IMR-90 (cell line): Measurements from ENCODE around the gene ST6GALNAC2. TPM values are rescaled to one million over a fixed set of nuclear protein-coding genes. Genes with fewer than 3 reads are reported as not detected.

Experiments used
- ATAC-seq: fragments of 200-7000 bp; cut with Tn5 transposase; 2 replicates; pipeline ENCODE4 v1.9.1; 2020; ENCODE audit warnings: low read depth, mild to moderate bottlenecking, moderate library complexity
- BruUV-seq: library from RNA; stranded (reverse); fragments of 400-500 nt; replicated peaks from 2 replicates; lab custom pipeline; 2021; lab: Mats Ljungman, UMichigan
- CTCF ChIA-PET: fragments of 300-600 bp; formaldehyde crosslinking; extraction: SDS; loops from one replicate; lab custom pipeline; 2021; ENCODE audit warnings: antibody characterized with exemption; lab: Yijun Ruan, JAX
- POLR2A ChIA-PET: fragments of 300-600 bp; sonication (Branson Sonifier 250); formaldehyde crosslinking; loops from one replicate; lab custom pipeline; 2022; ENCODE audit warnings: antibody characterized with exemption; ENCODE audit not compliant: unreplicated experiment; lab: Charles Lee
- DNase-seq: peaks from one replicate; pipeline ENCODE4 v3.0.0; 2013
- H2AFZ ChIP-seq: replicated peaks from 2 replicates; pipeline ENCODE3; 2013; ENCODE audit warnings: low read length, mild to moderate bottlenecking; ENCODE audit not compliant: poor library complexity
- H2AK5ac ChIP-seq: 2 replicates; pipeline ENCODE4 v1.6.1; 2013; ENCODE audit warnings: low read depth, low read length, inconsistent platforms
- H2AK9ac ChIP-seq: replicated peaks from 2 replicates; pipeline ENCODE3; 2013; ENCODE audit warnings: mild to moderate bottlenecking, low read depth, low read length, moderate library complexity; ENCODE audit not compliant: poor library complexity
- H2BK120ac ChIP-seq: 2 replicates; pipeline ENCODE4 v1.6.1; 2013; ENCODE audit warnings: low read depth, low read length, inconsistent platforms
- H2BK15ac ChIP-seq: 3 replicates; pipeline ENCODE4 v1.6.1; 2013; ENCODE audit warnings: low read depth, low read length, inconsistent platforms
- H2BK20ac ChIP-seq: 2 replicates; pipeline ENCODE4 v1.6.1; 2013; ENCODE audit warnings: low read depth, mild to moderate bottlenecking, inconsistent platforms, low read length, moderate library complexity
- H2BK5ac ChIP-seq: 2 replicates; pipeline ENCODE4 v1.6.1; 2013; ENCODE audit warnings: mild to moderate bottlenecking, low read depth, low read length, inconsistent platforms; ENCODE audit not compliant: poor library complexity, severe bottlenecking
- H3K14ac ChIP-seq: replicated peaks from 2 replicates; pipeline ENCODE4 v1.6.1; 2013; ENCODE audit warnings: low read depth, low read length, inconsistent platforms
- H3K18ac ChIP-seq: 2 replicates; pipeline ENCODE4 v1.6.1; 2013; ENCODE audit warnings: low read depth, low read length, control low read depth
- H3K23ac ChIP-seq: 2 replicates; pipeline ENCODE4 v1.6.1; 2013; ENCODE audit warnings: low read depth, low read length, inconsistent platforms
- H3K27ac ChIP-seq: 2 replicates; pipeline ENCODE4 v1.5.1; 2013; ENCODE audit warnings: mild to moderate bottlenecking, control low read depth, low read length; ENCODE audit not compliant: insufficient read depth
- H3K27me3 ChIP-seq: 2 replicates; pipeline ENCODE4 v1.6.1; 2013; ENCODE audit warnings: low read length; ENCODE audit not compliant: control insufficient read depth, insufficient read depth
- H3K36me3 ChIP-seq: 2 replicates; pipeline ENCODE4 v1.6.1; 2013; ENCODE audit warnings: low read length, mixed read lengths; ENCODE audit not compliant: control insufficient read depth, insufficient read depth
- H3K4ac ChIP-seq: 2 replicates; pipeline ENCODE4 v1.6.1; 2013; ENCODE audit warnings: low read depth, low read length, inconsistent platforms
- H3K4me1 ChIP-seq: 2 replicates; pipeline ENCODE4 v1.6.1; 2013; ENCODE audit warnings: low read length, mixed read lengths; ENCODE audit not compliant: control insufficient read depth, insufficient read depth
- H3K4me2 ChIP-seq: 2 replicates; pipeline ENCODE4 v1.6.1; 2013; ENCODE audit warnings: low read depth, mild to moderate bottlenecking, control low read depth, low read length, moderate library complexity
- H3K4me3 ChIP-seq: 2 replicates; pipeline ENCODE4 v1.5.1; 2013; ENCODE audit warnings: low read depth, mild to moderate bottlenecking, control low read depth, low read length, moderate library complexity; ENCODE audit not compliant: insufficient read depth
- H3K56ac ChIP-seq: 2 replicates; pipeline ENCODE4 v1.6.1; 2013; ENCODE audit warnings: low read length, inconsistent platforms; ENCODE audit not compliant: insufficient read depth; ENCODE audit errors: extremely low read depth
- H3K79me1 ChIP-seq, 2 experiments: 2 replicates each; pipeline ENCODE4 v1.6.1; 2013; ENCODE audit warnings: low read length in 2 of 2, inconsistent platforms in 1 of 2, low read depth in 1 of 2
- H3K9ac ChIP-seq: 2 replicates; pipeline ENCODE4 v1.6.1; 2013; ENCODE audit warnings: low read depth, low read length, control low read depth
- H3K9me1 ChIP-seq: 2 replicates; pipeline ENCODE4 v1.6.1; 2013; ENCODE audit warnings: low read length, inconsistent platforms; ENCODE audit not compliant: insufficient read depth
- H3K9me3 ChIP-seq: 2 replicates; pipeline ENCODE4 v1.6.1; 2013; ENCODE audit warnings: low read length; ENCODE audit not compliant: control insufficient read depth, insufficient read depth
- H4K20me1 ChIP-seq: 2 replicates; pipeline ENCODE4 v1.6.1; 2013; ENCODE audit warnings: low read length, inconsistent platforms; ENCODE audit not compliant: insufficient read depth
- H4K5ac ChIP-seq: 2 replicates; pipeline ENCODE4 v1.6.1; 2013; ENCODE audit warnings: mild to moderate bottlenecking, low read depth, low read length, control low read depth
- H4K8ac ChIP-seq, 2 experiments: 2 replicates each; pipeline ENCODE4 v1.6.1; 2013; ENCODE audit warnings: low read depth in 2 of 2, low read length in 2 of 2, control low read depth in 1 of 2, inconsistent platforms in 1 of 2
- H4K91ac ChIP-seq: 2 replicates; pipeline ENCODE4 v1.6.1; 2013; ENCODE audit warnings: low read depth, low read length, inconsistent platforms; ENCODE audit not compliant: insufficient read depth
- MAFK ChIP-seq: IDR thresholded peaks from 2 replicates; pipeline ENCODE4 v1.6.1; 2012; ENCODE audit warnings: low read depth, low read length, improper control_type of control experiment
- POLR2A ChIP-seq: IDR thresholded peaks from 2 replicates; pipeline ENCODE4 v1.6.1; 2012; ENCODE audit warnings: mild to moderate bottlenecking, low read depth, low read length
- WGBS, 2 experiments: methylation state at CpG; one replicate each; pipeline versions ENCODE4 v1.1.5 to v1.1.7; 2013; ENCODE audit warnings: missing lambda C conversion rate in 2 of 2; ENCODE audit not compliant: insufficient read length in 1 of 2; ENCODE audit errors: extremely low coverage in 2 of 2; 5-methylcytosine and 5-hydroxymethylcytosine counted together
- dilution Hi-C: fragments of 300-500 bp; cut with HindIII; formaldehyde crosslinking; loops from one replicate; pipeline ENCODE4 v1.14.3; 2018; ENCODE audit warnings: low sequenced_read_pairs; ENCODE audit not compliant: unreplicated experiment
- in situ Hi-C: fragments of 300-500 bp; cut with MboI; formaldehyde crosslinking; loops from 3 replicates; pipeline ENCODE4 v1.14.3; 2019; ENCODE audit warnings: low sequenced_read_pairs, inconsistent platforms, mixed read lengths
- intact Hi-C: fragments of 100-400 bp; cut with micrococcal nuclease; formaldehyde crosslinking; loops from 2 replicates; pipeline ENCODE4 v1.10.0; 2022
- polyA plus RNA-seq, 3 experiments: library from polyadenylated mRNA; depleted of rRNA; stranded (reverse); fragments of >200 nt; gene quantifications; 2 replicates each; pipeline ENCODE4 v1.2.3, GENCODE V29; 2012; ENCODE audit warnings: low replicate concordance in 1 of 3
- total RNA-seq: library from RNA; depleted of rRNA; stranded (reverse); fragments of >200 nt; gene quantifications from 2 replicates; pipeline ENCODE4 v1.2.3, GENCODE V29; 2012

ST6GALNAC2 gene
- total and polyA plus RNA-seq, 2 of the 4 experiments (the other 2 are of a cell fraction) = 0.10 TPM; not detected in 1

DNA sequence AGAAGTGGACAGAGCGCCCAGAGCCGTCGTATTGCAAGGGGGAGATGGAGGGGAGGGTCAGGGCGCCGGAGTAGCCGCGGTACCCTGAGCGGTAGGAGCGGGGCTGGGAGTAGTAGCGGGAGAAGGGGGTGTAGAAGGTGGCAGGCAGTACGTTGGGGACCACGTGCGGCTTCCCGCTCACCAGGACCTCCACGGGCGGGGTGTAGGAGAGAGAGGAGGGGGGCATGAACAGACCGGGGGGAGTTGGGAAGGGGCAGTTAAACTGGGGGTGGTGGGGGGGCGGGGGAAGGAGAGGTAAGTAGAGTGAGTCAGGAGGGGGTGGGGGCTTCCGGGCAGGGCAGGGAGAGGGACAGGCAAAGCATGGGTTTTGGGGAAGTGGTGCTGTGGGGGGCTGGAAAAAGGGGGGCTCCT is 16.8 kb downstream of the ST6GALNAC2 start:
- Histone ChIP-seq H2AK5ac (no peak overlapping the region), H3K36me3 (peaks cover 17% of the 10 kb centered on the region), H3K4me3 (no peak overlapping the region), H3K27me3 (no peaks in the 10 kb centered on the region), H2BK5ac (no peak overlapping the region), H4K91ac (no peak overlapping the region), H3K4me2 (no peak overlapping the region), H3K9me1 (peaks cover 7% of the 10 kb centered on the region), H4K8ac (no peak overlapping the region), H3K14ac (no peak overlapping the region), H2BK15ac (no peak overlapping the region), H3K18ac (no peak overlapping the region), H3K9ac (no peak overlapping the region), H2AK9ac (no peak overlapping the region), H3K23ac (no peak overlapping the region), H3K27ac (no peak overlapping the region), H3K9me3 (peaks cover 6% of the 10 kb centered on the region), H3K56ac (no peak overlapping the region), H2BK120ac (no peak overlapping the region), H3K4me1 (no peaks in the 10 kb centered on the region), H3K4ac (no peak overlapping the region), H4K20me1 (peaks cover 41% of the 10 kb centered on the region), H3K79me1 (peaks cover 7 to 23% of the 10 kb centered on the region in 2 experiments), H4K5ac (no peak overlapping the region), H2AFZ (no peak overlapping the region), H2BK20ac (no peak overlapping the region)
- DNase-seq (no peak), ATAC-seq (no peak)
- in situ Hi-C loops (no loop called here), dilution Hi-C loops (no loop called here), intact Hi-C loops (no loop called here)
- TF ChIP-seq MAFK (no peak), POLR2A (no peak)
- 40% methylated on average over 4 of the region's 19 CpGs; no CpG with 5 or more reads in 1 of the 2 experiments for WGBS, 2 experiments
- no TSS peak for BruUV-seq
- ChIA-PET CTCF (no interaction called here), POLR2A (no interaction called here)
